A549 treated with DMSO at 1 μM for 4 hours (cell line): Measurements from ENCODE around the gene LRPAP1. TPM values are rescaled to one million over a fixed set of nuclear protein-coding genes. Genes with fewer than 3 reads are reported as not detected.

Experiments used
- total RNA-seq: library from RNA; stranded (reverse); fragments of 200-300 nt; extraction: Qiagen RNA extraction; gene quantifications from 5 replicates; pipeline ENCODE4 v1.2.3, GENCODE V29; 2022; ENCODE audit warnings: low read depth

Gene LRPAP1, protein sequence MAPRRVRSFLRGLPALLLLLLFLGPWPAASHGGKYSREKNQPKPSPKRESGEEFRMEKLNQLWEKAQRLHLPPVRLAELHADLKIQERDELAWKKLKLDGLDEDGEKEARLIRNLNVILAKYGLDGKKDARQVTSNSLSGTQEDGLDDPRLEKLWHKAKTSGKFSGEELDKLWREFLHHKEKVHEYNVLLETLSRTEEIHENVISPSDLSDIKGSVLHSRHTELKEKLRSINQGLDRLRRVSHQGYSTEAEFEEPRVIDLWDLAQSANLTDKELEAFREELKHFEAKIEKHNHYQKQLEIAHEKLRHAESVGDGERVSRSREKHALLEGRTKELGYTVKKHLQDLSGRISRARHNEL
- total RNA-seq: 120 to 138 TPM (median 132 TPM) in 5 replicates

DNA sequence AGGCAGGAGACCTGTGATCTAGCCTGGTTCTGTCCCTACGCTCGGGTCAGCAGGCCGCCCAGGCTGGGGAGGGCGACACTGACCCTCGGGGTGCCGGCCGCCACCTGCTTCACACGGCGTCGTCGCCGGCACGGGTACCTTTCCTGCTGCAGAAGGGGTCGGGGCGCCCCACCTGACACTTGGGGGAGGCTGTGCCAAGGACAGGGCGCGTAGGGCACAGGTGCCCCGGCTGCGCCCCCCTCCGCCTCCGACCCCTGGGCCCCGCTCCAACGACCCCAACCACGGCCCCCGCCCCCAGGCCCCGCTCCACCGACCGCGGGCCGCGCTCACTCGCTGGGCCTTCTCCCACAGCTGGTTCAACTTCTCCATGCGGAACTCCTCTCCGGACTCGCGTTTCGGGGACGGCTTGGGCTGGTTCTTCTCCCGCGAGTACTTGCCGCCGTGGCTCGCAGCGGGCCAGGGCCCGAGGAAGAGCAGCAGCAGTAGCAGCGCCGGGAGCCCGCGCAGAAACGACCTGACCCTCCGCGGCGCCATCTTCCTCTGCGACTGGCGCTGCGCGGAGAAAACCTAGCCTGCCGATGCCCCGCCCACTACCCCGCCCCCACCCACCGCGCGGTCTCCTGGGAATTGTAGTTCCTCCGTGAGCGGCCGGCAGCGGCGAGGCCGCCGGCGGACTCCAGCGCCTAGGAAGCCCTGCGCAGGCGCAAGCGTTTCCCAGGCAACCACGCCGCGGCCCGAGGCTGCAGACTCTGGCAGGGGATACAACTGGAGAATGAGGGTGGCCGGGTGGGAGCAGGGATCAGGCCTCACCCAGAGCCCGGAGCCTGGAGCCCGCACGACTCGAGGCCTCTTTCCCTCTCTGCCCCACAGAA is at the start of gene LRPAP1:
Gene LRPAP1, minus strand, starts transcription at position 544 of the 872 bp plus-strand sequence. Its CDS starts 10 bp downstream, at position 534.

GRCh38 chr4:3462790-3463415 is 69.3 kb downstream of the LRPAP1 start, which contains the start of gene DOK7:
TSS of gene DOK7 (plus strand) at chr4:3463306. CDS start at chr4:3463376, 70 bp downstream.

Other genes starting within 250 kb of the LRPAP1 start
- gene RGS12, start 239.4 kb downstream of the LRPAP1 start, total RNA-seq: 7.9 to 12.0 TPM (median 9.4 TPM) in 5 replicates
- 0.20 to 0.41 TPM (median 0.30 TPM) in 5 replicates for gene HGFAC, start 90.5 kb downstream of the LRPAP1 start, total RNA-seq
- gene DOK7, start 69.1 kb downstream of the LRPAP1 start, total RNA-seq: 0.28 to 0.97 TPM (median 0.47 TPM) in 5 replicates
- 6.9 to 11.8 TPM (median 11.3 TPM) in 5 replicates for gene ADRA2C, start 234.0 kb upstream of the LRPAP1 start, total RNA-seq